H9 (cell line): Measurements from ENCODE around the gene PLN. TPM values are rescaled to one million over a fixed set of nuclear protein-coding genes. Genes with fewer than 3 reads are reported as not detected.

ENCODE experiments used
- DNase-seq: peaks from one replicate; pipeline ENCODE4 v3.0.0-alpha.2; 2017
- H2AFZ ChIP-seq: one replicate; pipeline ENCODE4 v1.6.1; 2013; ENCODE audit warnings: mild to moderate bottlenecking, low read length, control low read depth, moderate library complexity
- H2AK5ac ChIP-seq: 2 replicates; pipeline ENCODE4 v1.6.1; 2013; ENCODE audit warnings: low read length, control low read depth, mixed read lengths; ENCODE audit not compliant: insufficient read length
- H2BK120ac ChIP-seq: one replicate; pipeline ENCODE4 v1.6.1; 2013; ENCODE audit warnings: low read depth, mild to moderate bottlenecking, low read length, control low read depth, inconsistent platforms; ENCODE audit not compliant: poor library complexity, severe bottlenecking
- H2BK12ac ChIP-seq: 2 replicates; pipeline ENCODE4 v1.6.1; 2013; ENCODE audit warnings: low read length, control low read depth, mixed read lengths, low read depth; ENCODE audit not compliant: insufficient read length
- H2BK15ac ChIP-seq: 2 replicates; pipeline ENCODE4 v1.6.1; 2013; ENCODE audit warnings: low read depth, low read length, control low read depth
- H2BK20ac ChIP-seq: one replicate; pipeline ENCODE4 v1.6.1; 2013; ENCODE audit warnings: low read depth, mild to moderate bottlenecking, low read length, control low read depth, inconsistent platforms; ENCODE audit not compliant: poor library complexity, severe bottlenecking
- H2BK5ac ChIP-seq: 2 replicates; pipeline ENCODE4 v1.6.1; 2013; ENCODE audit warnings: low read length, control low read depth, mixed read lengths; ENCODE audit not compliant: insufficient read length
- H3K14ac ChIP-seq: 2 replicates; pipeline ENCODE4 v1.6.1; 2013; ENCODE audit warnings: low read length, control low read depth; ENCODE audit not compliant: insufficient read depth
- H3K18ac ChIP-seq: 2 replicates; pipeline ENCODE4 v1.6.1; 2013; ENCODE audit warnings: low read depth, mild to moderate bottlenecking, mixed read lengths, low read length, control low read depth; ENCODE audit not compliant: insufficient read length
- H3K23ac ChIP-seq: 2 replicates; pipeline ENCODE4 v1.6.1; 2013; ENCODE audit warnings: low read length, control low read depth, mixed read lengths, low read depth; ENCODE audit not compliant: insufficient read length
- H3K23me2 ChIP-seq: 2 replicates; pipeline ENCODE4 v1.6.1; 2013; ENCODE audit warnings: low read depth, mild to moderate bottlenecking, mixed read lengths, low read length, control low read depth; ENCODE audit not compliant: insufficient read length, poor library complexity, severe bottlenecking
- H3K27ac ChIP-seq: 2 replicates; pipeline ENCODE4 v1.5.1; 2013; ENCODE audit warnings: low read length, control low read depth, mixed read lengths, low read depth; ENCODE audit not compliant: insufficient read length
- H3K27me3 ChIP-seq: 2 replicates; pipeline ENCODE4 v1.6.1; 2013; ENCODE audit warnings: low read length, control low read depth, inconsistent platforms; ENCODE audit not compliant: insufficient read depth
- H3K4ac ChIP-seq: 2 replicates; pipeline ENCODE4 v1.6.1; 2013; ENCODE audit warnings: low read depth, mild to moderate bottlenecking, control low read depth, inconsistent platforms, low read length, moderate library complexity
- H3K4me1 ChIP-seq: 2 replicates; pipeline ENCODE4 v1.6.1; 2013; ENCODE audit warnings: low read length, control low read depth, inconsistent platforms; ENCODE audit not compliant: insufficient read depth
- H3K4me2 ChIP-seq: 2 replicates; pipeline ENCODE4 v1.6.1; 2013; ENCODE audit warnings: low read length, control low read depth, mixed read lengths; ENCODE audit not compliant: insufficient read length, insufficient read depth
- H3K56ac ChIP-seq: 2 replicates; pipeline ENCODE4 v1.6.1; 2013; ENCODE audit warnings: low read depth, mild to moderate bottlenecking, mixed read lengths, low read length, control low read depth; ENCODE audit not compliant: insufficient read length
- H3K79me1 ChIP-seq: 2 replicates; pipeline ENCODE4 v1.6.1; 2013; ENCODE audit warnings: low read depth, mild to moderate bottlenecking, moderate library complexity, low read length, control low read depth, inconsistent platforms; ENCODE audit not compliant: insufficient read depth, poor library complexity, severe bottlenecking
- H3K79me2 ChIP-seq: 2 replicates; pipeline ENCODE4 v1.6.1; 2013; ENCODE audit warnings: low read length, control low read depth, inconsistent platforms; ENCODE audit not compliant: insufficient read depth
- H3K9ac ChIP-seq: 2 replicates; pipeline ENCODE4 v1.6.1; 2013; ENCODE audit warnings: low read length, control low read depth, mixed read lengths; ENCODE audit not compliant: insufficient read length; ENCODE audit errors: extremely low read depth
- H3K9me3 ChIP-seq: one replicate; pipeline ENCODE4 v1.6.1; 2013; ENCODE audit warnings: low read depth, low read length, inconsistent platforms; ENCODE audit not compliant: control insufficient read depth
- H3T11ph ChIP-seq: one replicate; pipeline ENCODE4 v1.6.1; 2013; ENCODE audit warnings: mild to moderate bottlenecking, low read length, control low read depth, inconsistent platforms
- H4K20me1 ChIP-seq: one replicate; pipeline ENCODE4 v1.6.1; 2013; ENCODE audit not compliant: control insufficient read depth, insufficient read length, insufficient read depth
- H4K5ac ChIP-seq: 2 replicates; pipeline ENCODE4 v1.6.1; 2013; ENCODE audit warnings: low read depth, mild to moderate bottlenecking, mixed read lengths, low read length, control low read depth; ENCODE audit not compliant: insufficient read length
- H4K8ac ChIP-seq: replicated peaks from 2 replicates; pipeline ENCODE4 v1.6.1; 2013; ENCODE audit warnings: low read length, control low read depth, mixed read lengths, low read depth; ENCODE audit not compliant: insufficient read length
- H4K91ac ChIP-seq: 2 replicates; pipeline ENCODE4 v1.6.1; 2013; ENCODE audit warnings: low read depth, mild to moderate bottlenecking, moderate library complexity, mixed read lengths, low read length, control low read depth; ENCODE audit not compliant: insufficient read length
- H3K27ac Mint-ChIP-seq, 3 experiments: 2 replicates in 2 of 3; 3 replicates in 1 of 3; pipeline ENCODE4 v1.8.0; 2020 to 2021; ENCODE audit warnings: mixed read lengths in 3 of 3, mild to moderate bottlenecking in 1 of 3, moderate library complexity in 1 of 3
- H3K27me3 Mint-ChIP-seq: 2 replicates; pipeline ENCODE4 v1.8.0; 2021; ENCODE audit warnings: low read depth, mild to moderate bottlenecking, moderate library complexity, mixed read lengths
- H3K36me3 Mint-ChIP-seq, 3 experiments: 2 replicates in 2 of 3; 3 replicates in 1 of 3; pipeline ENCODE4 v1.8.0; 2020 to 2021; ENCODE audit warnings: low read depth in 3 of 3, mixed read lengths in 3 of 3; ENCODE audit not compliant: insufficient read depth in 1 of 3
- H3K4me1 Mint-ChIP-seq, 2 experiments: 2 replicates each; pipeline ENCODE4 v1.8.0; 2020; ENCODE audit warnings: mixed read lengths in 2 of 2
- H3K4me3 Mint-ChIP-seq, 2 experiments: 2 replicates in 1 of 2; 3 replicates in 1 of 2; pipeline ENCODE4 v1.8.0; 2020 to 2021; ENCODE audit warnings: mild to moderate bottlenecking in 2 of 2, mixed read lengths in 2 of 2, moderate library complexity in 1 of 2
- H3K9me3 Mint-ChIP-seq, 2 experiments: 2 replicates in 1 of 2; 3 replicates in 1 of 2; pipeline ENCODE4 v1.8.0; 2020; ENCODE audit warnings: mild to moderate bottlenecking in 2 of 2, mixed read lengths in 2 of 2, moderate library complexity in 1 of 2
- WGBS: extraction: QIAGEN DNeasy Blood & Tissue Kit; methylation state at CpG from one replicate; pipeline ENCODE4 v1.1.7; 2013; ENCODE audit warnings: missing lambda C conversion rate, low lambda C conversion rate, mixed read lengths; ENCODE audit not compliant: insufficient read length; ENCODE audit errors: extremely low coverage; 5-methylcytosine and 5-hydroxymethylcytosine counted together
- total RNA-seq: library from RNA; stranded (reverse); gene quantifications from 2 replicates; pipeline ENCODE4 v1.2.1, GENCODE V29; 2021
- TF ChIP-seq, protein P1 (sequence below): fragments of 200-600 bp; sonication (generic); conservative IDR thresholded peaks from 3 replicates; pipeline ENCODE4 v1.8.0; 2021; ENCODE audit warnings: antibody characterized with exemption, mild to moderate bottlenecking

PLN gene
- total RNA-seq, 1 experiment from 2014 or later = not detected

DNA sequence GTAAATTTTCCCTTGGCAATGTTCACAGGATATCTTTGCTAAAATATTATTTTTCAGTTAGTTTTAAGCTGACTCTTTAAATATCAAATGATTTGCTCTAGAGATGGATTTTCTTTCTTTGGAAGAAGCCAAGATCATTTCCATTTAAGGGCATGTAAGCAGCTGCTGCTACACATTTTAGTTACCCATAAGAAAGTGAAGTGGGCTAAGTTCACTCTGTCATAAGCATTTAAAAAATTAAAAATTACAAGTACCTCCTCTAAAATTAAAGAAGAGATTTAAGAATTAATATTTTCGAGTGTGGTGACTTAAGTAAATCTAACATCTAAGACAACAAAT, 1.2 kb upstream of the PLN start:
- Histone ChIP-seq H4K5ac (no peak overlapping the region), H2BK15ac (no peak overlapping the region), H4K8ac (no peak overlapping the region), H3K79me1 (no peaks in the 10 kb centered on the region), H3K56ac (no peak overlapping the region), H3K18ac (no peak overlapping the region), H3K79me2 (no peaks in the 10 kb centered on the region), H2AK5ac (no peak overlapping the region), H3K9ac (no peak overlapping the region), H3K9me3 (no peaks in the 10 kb centered on the region), H3K4me1 (no peaks in the 10 kb centered on the region), H3T11ph (no peak overlapping the region), H3K23ac (no peak overlapping the region), H3K4ac (no peak overlapping the region), H4K91ac (no peak overlapping the region), H3K4me2 (no peak overlapping the region), H2BK12ac (no peak overlapping the region), H4K20me1 (no peaks in the 10 kb centered on the region), H3K14ac (no peak overlapping the region), H3K27me3 (no peaks in the 10 kb centered on the region), H3K27ac (no peak overlapping the region), H2BK5ac (no peak overlapping the region), H2BK120ac (no peak overlapping the region), H2AFZ (no peak overlapping the region), H3K23me2 (no peaks in the 10 kb centered on the region), H2BK20ac (no peak overlapping the region)
- Mint-ChIP-seq H3K9me3 (peaks cover 0 to 2% of the 10 kb centered on the region in 2 experiments; a peak in 2 of 5 replicates), H3K27ac (no peak overlapping the region), H3K4me1 (peaks cover 4 to 10% of the 10 kb centered on the region in 2 experiments; a peak in 3 of 4 replicates), H3K4me3 (no peak overlapping the region), H3K36me3 (no peaks in the 10 kb centered on the region), H3K27me3 (no peaks in the 10 kb centered on the region)
- TF ChIP-seq, protein P1, sequence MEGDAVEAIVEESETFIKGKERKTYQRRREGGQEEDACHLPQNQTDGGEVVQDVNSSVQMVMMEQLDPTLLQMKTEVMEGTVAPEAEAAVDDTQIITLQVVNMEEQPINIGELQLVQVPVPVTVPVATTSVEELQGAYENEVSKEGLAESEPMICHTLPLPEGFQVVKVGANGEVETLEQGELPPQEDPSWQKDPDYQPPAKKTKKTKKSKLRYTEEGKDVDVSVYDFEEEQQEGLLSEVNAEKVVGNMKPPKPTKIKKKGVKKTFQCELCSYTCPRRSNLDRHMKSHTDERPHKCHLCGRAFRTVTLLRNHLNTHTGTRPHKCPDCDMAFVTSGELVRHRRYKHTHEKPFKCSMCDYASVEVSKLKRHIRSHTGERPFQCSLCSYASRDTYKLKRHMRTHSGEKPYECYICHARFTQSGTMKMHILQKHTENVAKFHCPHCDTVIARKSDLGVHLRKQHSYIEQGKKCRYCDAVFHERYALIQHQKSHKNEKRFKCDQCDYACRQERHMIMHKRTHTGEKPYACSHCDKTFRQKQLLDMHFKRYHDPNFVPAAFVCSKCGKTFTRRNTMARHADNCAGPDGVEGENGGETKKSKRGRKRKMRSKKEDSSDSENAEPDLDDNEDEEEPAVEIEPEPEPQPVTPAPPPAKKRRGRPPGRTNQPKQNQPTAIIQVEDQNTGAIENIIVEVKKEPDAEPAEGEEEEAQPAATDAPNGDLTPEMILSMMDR = no peak
- no peak for DNase-seq
- WGBS = no CpG with 5 or more reads among the region's 1 CpG
